Smooth muscle cell (in vitro differentiated cells): ENCODE results near the gene OR6X1. TPM values are rescaled to one million over a fixed set of nuclear protein-coding genes. Genes with fewer than 3 reads are reported as not detected.

Experiments used
- DNase-seq: peaks from one replicate; lab custom pipeline; 2025; ENCODE audit not compliant: unreplicated experiment; lab: John Stamatoyannopoulos, UW
- H2AFZ ChIP-seq: fragments of 200-600 bp; sonication (generic); 2 replicates; pipeline ENCODE4 v1.6.0; 2016; ENCODE audit warnings: antibody characterized with exemption, low read depth, mild to moderate bottlenecking
- H3F3A ChIP-seq: fragments of 200-600 bp; sonication (generic); 2 replicates; pipeline ENCODE4 v1.6.0; 2017; ENCODE audit warnings: antibody characterized with exemption, low read depth
- H3K27ac ChIP-seq: fragments of 200-600 bp; sonication (generic); 2 replicates; pipeline ENCODE4 v1.5.1; 2016; ENCODE audit warnings: low read depth, mild to moderate bottlenecking
- H3K27me3 ChIP-seq: fragments of 200-600 bp; sonication (generic); 2 replicates; pipeline ENCODE4 v1.6.1; 2016; ENCODE audit warnings: low read depth, mild to moderate bottlenecking
- H3K36me3 ChIP-seq: fragments of 200-600 bp; sonication (generic); 2 replicates; pipeline ENCODE4 v1.5.1; 2016; ENCODE audit warnings: low read depth
- H3K4me1 ChIP-seq: fragments of 200-600 bp; sonication (generic); 2 replicates; pipeline ENCODE4 v1.5.1; 2016; ENCODE audit warnings: low read depth
- H3K4me2 ChIP-seq: fragments of 200-600 bp; sonication (generic); 2 replicates; pipeline ENCODE4 v1.6.0; 2016; ENCODE audit warnings: mild to moderate bottlenecking
- H3K4me3 ChIP-seq: fragments of 200-600 bp; sonication (generic); 2 replicates; pipeline ENCODE4 v1.5.1; 2016; ENCODE audit warnings: mild to moderate bottlenecking
- H3K79me2 ChIP-seq: fragments of 200-600 bp; sonication (generic); 2 replicates; pipeline ENCODE4 v1.6.0; 2016; ENCODE audit warnings: low read depth, mild to moderate bottlenecking
- H3K9ac ChIP-seq: fragments of 200-600 bp; sonication (generic); 2 replicates; pipeline ENCODE4 v1.6.0; 2016; ENCODE audit warnings: low read depth
- H3K9me3 ChIP-seq: fragments of 200-600 bp; sonication (generic); replicated peaks from 2 replicates; pipeline ENCODE4 v1.5.1; 2016; ENCODE audit warnings: low read depth
- H4K20me1 ChIP-seq: fragments of 200-600 bp; sonication (generic); 2 replicates; pipeline ENCODE4 v1.6.0; 2016; ENCODE audit warnings: low read depth
- WGBS: methylation state at CpG from one replicate; pipeline ENCODE4 v1.1.7; 2016; ENCODE audit warnings: low lambda C conversion rate; 5-methylcytosine and 5-hydroxymethylcytosine counted together
- polyA plus RNA-seq: library from polyadenylated mRNA; unstranded; fragments of >200 nt; fragmentation: Nextera tagmentation; extraction: Ambion mirVana; gene quantifications from 2 replicates; pipeline ENCODE4 v1.2.1, GENCODE V29; 2016
- total RNA-seq: library from RNA; depleted of rRNA; stranded (reverse); fragments of >200 nt; gene quantifications from 2 replicates; pipeline ENCODE4 v1.2.3, GENCODE V29; 2014
- TF ChIP-seq, protein P1 (sequence below): fragments of 200-600 bp; sonication (generic); IDR thresholded peaks from 2 replicates; pipeline ENCODE4 v1.5.1; 2017; ENCODE audit warnings: borderline replicate concordance, mild to moderate bottlenecking, antibody characterized with exemption; ENCODE audit not compliant: insufficient read depth, poor library complexity, severe bottlenecking

Gene OR6X1, protein sequence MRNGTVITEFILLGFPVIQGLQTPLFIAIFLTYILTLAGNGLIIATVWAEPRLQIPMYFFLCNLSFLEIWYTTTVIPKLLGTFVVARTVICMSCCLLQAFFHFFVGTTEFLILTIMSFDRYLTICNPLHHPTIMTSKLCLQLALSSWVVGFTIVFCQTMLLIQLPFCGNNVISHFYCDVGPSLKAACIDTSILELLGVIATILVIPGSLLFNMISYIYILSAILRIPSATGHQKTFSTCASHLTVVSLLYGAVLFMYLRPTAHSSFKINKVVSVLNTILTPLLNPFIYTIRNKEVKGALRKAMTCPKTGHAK
- total RNA-seq (not detected in 2 replicates), polyA plus RNA-seq (not detected in 2 replicates)

DNA sequence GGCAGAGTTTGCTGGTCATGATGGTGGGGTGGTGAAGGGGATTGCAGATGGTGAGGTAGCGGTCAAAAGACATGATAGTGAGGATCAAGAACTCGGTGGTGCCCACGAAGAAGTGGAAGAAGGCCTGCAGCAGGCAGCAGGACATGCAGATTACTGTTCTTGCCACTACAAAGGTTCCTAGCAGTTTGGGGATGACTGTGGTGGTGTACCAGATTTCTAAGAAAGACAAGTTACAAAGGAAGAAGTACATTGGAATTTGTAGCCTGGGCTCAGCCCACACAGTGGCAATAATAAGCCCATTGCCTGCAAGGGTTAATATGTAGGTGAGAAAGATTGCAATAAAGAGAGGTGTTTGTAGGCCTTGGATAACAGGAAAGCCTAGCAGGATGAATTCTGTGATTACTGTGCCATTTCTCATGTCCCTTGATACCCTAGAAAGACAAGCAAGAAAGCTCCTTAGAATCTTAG, at the start of gene OR6X1:
TSS of gene OR6X1 (minus strand) at position 418 of the 468 bp plus-strand sequence. CDS start at position 418, 0 bp downstream.
- TF ChIP-seq, protein P1, sequence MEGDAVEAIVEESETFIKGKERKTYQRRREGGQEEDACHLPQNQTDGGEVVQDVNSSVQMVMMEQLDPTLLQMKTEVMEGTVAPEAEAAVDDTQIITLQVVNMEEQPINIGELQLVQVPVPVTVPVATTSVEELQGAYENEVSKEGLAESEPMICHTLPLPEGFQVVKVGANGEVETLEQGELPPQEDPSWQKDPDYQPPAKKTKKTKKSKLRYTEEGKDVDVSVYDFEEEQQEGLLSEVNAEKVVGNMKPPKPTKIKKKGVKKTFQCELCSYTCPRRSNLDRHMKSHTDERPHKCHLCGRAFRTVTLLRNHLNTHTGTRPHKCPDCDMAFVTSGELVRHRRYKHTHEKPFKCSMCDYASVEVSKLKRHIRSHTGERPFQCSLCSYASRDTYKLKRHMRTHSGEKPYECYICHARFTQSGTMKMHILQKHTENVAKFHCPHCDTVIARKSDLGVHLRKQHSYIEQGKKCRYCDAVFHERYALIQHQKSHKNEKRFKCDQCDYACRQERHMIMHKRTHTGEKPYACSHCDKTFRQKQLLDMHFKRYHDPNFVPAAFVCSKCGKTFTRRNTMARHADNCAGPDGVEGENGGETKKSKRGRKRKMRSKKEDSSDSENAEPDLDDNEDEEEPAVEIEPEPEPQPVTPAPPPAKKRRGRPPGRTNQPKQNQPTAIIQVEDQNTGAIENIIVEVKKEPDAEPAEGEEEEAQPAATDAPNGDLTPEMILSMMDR: no peak
- no peak within 1 kb of the TSS for H3K4me3 ChIP-seq
- H3K27me3 ChIP-seq: no peaks in the 10 kb centered on the region
- no peak for DNase-seq
- no peak within 1 kb of the TSS for H3K9ac ChIP-seq
- WGBS: 82% methylated on average over 3 of the region's 3 CpGs
- H3K79me2 ChIP-seq: no peaks in the 10 kb centered on the region
- no peak within 1 kb of the TSS for H3K27ac ChIP-seq
- H3K36me3 ChIP-seq: no peaks in the 10 kb centered on the region
- no peak within 1 kb of the TSS for H3K4me2 ChIP-seq
- H2AFZ ChIP-seq: no peak within 1 kb of the TSS
- no peaks in the 10 kb centered on the region for H3K9me3 ChIP-seq
- H4K20me1 ChIP-seq: no peaks in the 10 kb centered on the region
- no peaks in the 10 kb centered on the region for H3F3A ChIP-seq
- no peaks in the 10 kb centered on the region for H3K4me1 ChIP-seq

DNA sequence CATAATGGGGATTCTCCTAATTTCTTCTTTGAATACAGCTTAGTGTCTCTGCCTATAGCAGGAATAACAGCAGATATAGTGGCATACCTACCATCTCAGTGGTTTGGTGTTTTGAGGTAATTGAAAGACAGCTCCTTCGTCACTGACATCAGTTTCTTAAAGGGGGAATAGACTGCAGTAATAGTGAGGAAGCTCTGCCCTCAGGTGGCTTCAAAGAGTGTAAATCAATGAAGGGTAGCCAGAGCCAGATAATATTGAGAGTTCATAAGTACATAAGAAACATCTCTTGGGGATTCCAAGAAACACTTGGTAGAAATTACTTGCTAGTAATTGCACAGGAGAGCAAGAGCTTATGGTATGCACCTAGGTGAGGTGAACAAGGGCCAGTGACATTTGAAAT, 47.4 kb upstream of the OR6X1 start:
- no peak overlapping the region for H3K9ac ChIP-seq
- H3F3A ChIP-seq: no peaks in the 10 kb centered on the region
- H4K20me1 ChIP-seq: no peaks in the 10 kb centered on the region
- H3K4me2 ChIP-seq: no peak overlapping the region
- H2AFZ ChIP-seq: no peak overlapping the region
- H3K4me1 ChIP-seq: no peaks in the 10 kb centered on the region
- H3K27ac ChIP-seq: no peak overlapping the region
- no peaks in the 10 kb centered on the region for H3K27me3 ChIP-seq
- no peaks in the 10 kb centered on the region for H3K79me2 ChIP-seq
- WGBS: 0% methylated on average over 1 of the region's 1 CpG
- DNase-seq: no peak
- TF ChIP-seq, protein P1: no peak
- no peaks in the 10 kb centered on the region for H3K36me3 ChIP-seq
- H3K9me3 ChIP-seq: no peaks in the 10 kb centered on the region
- no peak overlapping the region for H3K4me3 ChIP-seq

DNA sequence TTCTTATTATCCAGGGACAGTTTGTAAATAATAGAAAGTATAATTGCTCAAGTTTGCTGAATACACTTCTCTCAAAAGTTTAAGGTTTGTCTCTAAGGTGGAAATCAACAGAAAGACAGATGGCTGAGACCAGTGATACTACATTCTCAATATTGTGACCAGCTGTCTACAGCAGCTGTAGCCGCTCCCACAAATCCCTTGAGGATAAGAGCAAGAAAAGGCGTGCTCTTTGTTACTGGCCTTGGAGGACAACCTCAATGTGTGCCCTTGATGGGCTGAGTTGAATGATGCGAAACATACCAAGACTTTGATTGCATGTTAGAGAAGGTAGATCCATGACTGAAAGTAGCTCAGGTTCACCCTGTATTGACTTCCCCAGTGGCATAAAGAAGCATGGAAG, 45.7 kb upstream of the OR6X1 start:
- H2AFZ ChIP-seq: no peak overlapping the region
- H3K9ac ChIP-seq: no peak overlapping the region
- 82% methylated on average over 3 of the region's 3 CpGs for WGBS

More for the DNA sequence above, 45.7 kb upstream of the OR6X1 start:
- H3K4me2 ChIP-seq: no peak overlapping the region
- H3K27ac ChIP-seq: no peak overlapping the region
- H3K79me2 ChIP-seq: no peaks in the 10 kb centered on the region
- H4K20me1 ChIP-seq: no peaks in the 10 kb centered on the region
- H3K27me3 ChIP-seq: no peaks in the 10 kb centered on the region
- H3K9me3 ChIP-seq: no peaks in the 10 kb centered on the region
- no peak overlapping the region for H3K4me3 ChIP-seq
- no peaks in the 10 kb centered on the region for H3K36me3 ChIP-seq
- H3F3A ChIP-seq: no peaks in the 10 kb centered on the region
- no peaks in the 10 kb centered on the region for H3K4me1 ChIP-seq
- DNase-seq: no peak
- TF ChIP-seq, protein P1: no peak
